ENCODE results near the gene FAM83G.
A peak's percentile ranks its signal among the peaks of the same experiment; 100 is the strongest.
"Not testable (repeated sequence)": the region's sequence is repeated elsewhere in the genome, so short reads cannot be mapped to it uniquely, and the experiment has no call there.

Gene FAM83G

DNA sequence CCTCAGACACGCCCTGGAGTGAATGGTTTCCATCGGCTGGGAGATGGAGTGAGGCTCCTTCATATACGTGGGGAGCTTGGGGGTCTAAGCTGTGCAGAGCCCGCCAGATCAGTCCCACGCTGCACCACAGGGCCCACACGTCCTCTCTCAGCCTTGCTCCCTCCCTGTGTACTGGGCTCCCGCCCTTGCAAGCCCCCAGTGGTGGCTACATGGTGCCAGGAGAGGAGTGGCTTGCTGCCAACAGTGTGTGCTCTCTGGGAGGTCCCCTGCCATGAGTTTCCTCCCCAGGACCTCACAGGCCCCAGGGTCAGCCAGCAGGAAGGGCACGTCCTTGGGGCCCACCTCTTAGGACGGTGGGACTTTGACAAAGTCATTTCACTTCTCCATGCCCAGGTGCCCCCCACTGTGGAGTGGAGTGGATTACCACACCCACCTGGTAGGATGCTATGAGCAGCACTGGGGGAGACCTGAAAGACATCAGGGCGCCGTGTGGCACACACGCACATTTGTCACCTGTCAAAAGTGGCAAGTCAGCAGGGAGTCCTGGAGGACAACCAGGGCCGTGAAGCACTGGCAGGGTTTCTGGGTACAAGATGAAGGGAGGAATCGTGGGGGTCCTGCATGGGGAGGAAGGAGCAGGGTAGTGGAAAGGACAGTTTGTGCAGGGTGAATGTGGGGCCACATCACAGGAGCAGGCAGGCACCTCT lies 38.9 kb downstream of the FAM83G start:
- DNase-seq = no peak

DNA sequence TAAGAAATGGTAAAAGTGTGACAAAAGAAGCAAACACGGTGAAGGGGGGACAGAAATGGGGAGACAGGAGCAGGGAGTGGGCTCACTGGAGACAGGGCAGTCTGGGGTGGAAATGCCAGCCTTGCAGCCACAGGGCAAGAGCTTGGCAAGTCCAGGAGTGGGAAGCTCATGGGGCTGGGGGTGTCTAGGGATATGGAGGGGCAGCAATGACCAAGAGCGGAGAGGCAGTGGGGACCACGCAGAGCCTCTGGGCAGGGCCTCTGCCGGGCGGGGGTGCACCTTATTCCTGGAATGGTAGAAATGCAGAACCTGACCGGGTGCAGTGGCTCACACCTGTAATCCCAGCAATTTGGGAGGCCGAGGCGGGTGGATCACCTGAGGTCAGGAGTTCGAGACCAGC lies 40.0 kb downstream of the FAM83G start:
- no peak for DNase-seq

DNA sequence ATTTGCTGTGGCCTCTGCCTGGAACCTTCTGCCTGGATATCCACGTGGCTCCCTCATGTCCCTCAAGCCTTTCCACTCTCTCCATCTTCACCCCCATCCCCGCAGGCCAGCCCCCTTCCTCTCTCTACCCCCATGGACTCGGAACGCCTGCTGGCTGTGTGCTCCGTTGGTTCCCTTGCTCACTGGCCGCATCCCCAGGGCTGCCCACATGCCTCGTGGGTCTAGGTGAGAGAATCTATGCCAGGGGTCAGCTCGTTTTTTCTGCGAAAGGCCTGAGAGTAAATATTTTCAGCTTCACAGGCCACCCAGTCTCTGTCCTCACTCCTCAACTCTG lies 40.6 kb downstream of the FAM83G start:
- no peak for DNase-seq

DNA sequence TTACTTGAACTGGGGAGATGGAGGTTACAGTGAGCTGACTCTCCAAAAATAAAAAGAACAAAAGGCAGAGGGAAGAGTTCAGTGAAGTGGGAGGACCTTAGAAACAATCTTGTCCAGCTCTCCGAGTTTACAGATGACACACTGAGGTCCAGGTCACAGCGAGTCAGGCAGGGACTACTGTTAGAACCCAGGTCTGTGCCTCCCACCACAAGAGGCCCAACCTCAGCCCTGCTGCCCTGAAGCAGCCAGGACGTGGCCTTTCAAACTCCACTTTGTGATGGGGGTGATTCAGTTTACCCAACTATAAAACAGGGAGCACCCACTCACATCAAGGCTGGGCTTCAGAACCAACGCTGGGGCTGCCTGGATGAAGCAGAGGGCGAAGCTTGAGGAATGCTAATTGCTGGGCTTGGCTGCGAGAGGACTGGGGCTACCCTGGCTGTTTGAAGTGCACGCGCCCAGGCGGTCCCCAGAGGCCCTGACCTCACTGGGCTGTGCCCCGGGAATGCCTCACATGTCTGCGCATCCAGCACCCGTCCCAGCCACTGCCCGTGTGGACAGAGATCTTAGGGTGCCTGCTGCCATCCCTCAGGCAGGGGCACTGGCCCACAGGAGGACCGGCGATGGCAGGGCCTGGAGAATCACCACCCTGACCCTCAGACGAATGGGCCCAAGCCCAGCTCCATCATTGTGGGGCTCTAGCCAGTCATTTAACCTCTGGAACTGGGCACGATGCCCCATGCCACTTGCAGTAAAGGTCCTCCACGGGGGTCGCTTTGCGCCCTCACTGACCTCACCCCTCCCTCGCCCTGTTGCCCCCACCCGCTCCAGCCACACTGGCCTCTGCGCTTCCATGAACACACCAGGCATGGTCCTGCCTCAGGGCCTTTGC lies 41.2 kb downstream of the FAM83G start:
- no peak for DNase-seq

DNA sequence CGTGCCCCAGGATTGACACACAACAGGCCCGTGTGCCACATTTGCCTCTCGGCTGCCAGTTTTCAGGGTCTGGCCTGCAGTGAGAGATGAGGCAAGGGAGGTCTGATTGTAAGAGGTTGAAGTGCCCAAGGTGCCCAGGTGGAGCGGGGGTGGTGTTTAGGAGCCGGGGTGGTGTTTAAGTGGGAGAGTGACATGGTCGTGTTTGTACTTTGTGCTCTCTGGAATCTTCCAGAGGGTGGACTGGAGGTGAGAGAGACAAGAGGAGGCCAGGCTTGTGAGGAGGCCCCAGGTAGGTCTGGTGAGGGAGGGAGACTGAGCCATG lies 42.1 kb downstream of the FAM83G start:
- DNase-seq = no peak

DNA sequence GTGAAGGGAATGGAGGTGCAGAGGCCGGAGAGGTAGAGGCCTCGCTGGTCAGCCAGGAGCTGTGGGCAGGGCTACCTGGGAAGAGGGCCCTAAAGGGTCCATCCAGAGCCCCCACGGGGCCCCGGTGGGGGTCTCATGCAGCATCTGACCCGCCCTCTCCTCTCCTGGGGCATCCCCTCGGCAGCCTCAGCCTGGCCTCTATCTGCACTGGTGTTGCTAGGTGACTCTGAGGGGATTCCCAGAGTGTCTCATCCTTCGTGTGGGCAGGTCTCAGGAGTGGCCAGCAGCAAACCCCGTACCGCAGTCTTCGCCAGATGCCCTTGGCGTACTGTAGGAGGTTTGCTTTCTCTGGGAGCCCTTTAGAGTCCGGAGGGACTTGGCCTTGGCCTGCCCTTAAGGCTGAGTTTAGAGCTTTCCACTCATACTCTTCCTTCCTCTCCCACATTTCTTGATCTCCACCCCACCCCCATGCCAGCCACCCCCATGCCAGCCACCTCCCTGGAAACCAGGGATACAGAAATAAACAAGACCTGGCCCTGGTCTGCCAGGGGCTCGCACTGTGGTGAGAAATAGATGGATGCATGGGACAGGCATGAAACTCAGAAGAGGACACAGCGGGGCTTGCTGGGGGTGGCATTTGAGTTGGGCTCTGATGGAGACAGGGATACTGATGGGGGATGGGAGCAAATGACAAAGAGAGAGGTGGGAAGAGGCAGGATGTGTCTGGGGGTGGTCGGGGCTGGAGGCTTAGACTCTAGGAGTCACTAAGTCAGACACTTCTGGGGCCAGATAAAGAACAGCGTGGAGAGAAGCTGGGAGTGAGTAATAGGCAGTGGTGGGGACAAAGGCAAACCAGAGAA lies 42.7 kb downstream of the FAM83G start:
- no peak for DNase-seq

DNA sequence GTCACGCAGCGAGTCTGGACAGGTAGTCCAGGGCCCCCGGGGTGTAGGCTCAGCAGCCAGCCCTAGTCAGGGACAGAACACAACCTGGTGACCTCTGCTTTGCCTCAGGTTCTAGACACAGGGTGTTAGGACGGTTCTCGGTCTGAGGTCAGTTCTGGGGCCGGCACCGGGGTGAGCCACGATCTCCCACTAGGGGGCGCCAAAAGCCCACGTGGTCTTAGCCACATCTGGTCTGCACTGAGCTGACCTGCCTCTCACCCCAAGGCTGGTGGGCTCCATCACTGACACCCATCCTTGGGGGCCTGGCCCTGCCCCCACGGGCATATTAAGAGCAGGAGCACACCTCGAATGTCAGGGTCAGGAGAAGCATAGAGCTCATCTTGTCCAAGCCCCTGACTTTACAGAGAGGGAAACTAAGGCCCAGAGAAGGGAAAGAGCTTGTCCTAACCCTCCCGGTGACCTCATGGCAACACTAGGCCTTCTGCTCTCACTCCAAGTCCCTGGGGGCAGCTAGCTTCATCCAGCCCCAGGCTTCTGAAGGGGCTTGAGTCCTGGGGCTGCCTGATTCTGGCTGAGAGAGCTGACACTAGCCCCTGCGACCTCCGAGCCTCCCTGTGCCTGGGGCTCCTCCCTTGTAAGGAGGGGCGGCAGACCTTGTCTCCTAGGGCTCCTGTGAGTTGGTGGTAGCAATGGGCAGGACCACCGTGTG lies 43.6 kb downstream of the FAM83G start:
- DNase-seq = peak in 1 of 2 donors; percentile 48

DNA sequence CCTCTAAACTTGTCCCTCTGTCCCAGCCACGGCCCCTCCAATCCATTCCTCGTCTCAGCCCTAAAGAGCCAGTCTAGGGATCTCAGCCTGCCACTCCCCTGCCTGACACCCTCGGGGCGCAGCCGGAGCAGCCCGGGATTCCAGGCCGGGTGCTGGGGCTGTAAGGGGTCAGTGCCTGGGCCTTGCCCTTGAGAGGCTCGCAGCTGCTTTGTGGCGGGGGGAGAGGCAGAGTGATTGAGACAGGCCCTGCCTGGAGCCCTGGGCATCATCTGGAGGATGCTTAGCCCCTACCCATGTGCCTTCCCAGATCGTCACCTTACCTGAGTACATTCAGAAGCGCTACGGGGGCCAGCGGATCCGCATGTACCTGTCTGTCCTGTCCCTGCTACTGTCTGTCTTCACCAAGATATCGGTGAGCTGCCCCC lies 44.3 kb downstream of the FAM83G start:
- no peak for DNase-seq

DNA sequence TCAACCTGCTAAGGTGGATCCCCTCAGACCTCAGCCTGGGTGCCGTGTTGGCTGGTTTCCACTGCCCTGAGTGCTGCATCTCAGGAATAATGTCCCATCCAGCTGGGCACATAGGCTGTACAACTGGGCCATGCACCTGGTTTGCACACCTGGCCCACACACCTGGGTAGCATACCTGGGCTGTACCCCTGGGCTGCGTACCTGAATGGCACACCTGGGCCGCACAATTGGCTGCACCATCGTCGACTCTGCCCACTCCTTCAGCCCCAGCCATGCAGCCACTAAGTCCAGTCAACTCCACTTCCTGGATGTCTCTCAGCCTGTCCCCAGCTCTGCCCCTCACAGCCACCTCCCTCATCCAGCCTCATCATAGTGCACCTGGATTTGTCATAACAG lies 44.7 kb downstream of the FAM83G start:
- DNase-seq = no peak

DNA sequence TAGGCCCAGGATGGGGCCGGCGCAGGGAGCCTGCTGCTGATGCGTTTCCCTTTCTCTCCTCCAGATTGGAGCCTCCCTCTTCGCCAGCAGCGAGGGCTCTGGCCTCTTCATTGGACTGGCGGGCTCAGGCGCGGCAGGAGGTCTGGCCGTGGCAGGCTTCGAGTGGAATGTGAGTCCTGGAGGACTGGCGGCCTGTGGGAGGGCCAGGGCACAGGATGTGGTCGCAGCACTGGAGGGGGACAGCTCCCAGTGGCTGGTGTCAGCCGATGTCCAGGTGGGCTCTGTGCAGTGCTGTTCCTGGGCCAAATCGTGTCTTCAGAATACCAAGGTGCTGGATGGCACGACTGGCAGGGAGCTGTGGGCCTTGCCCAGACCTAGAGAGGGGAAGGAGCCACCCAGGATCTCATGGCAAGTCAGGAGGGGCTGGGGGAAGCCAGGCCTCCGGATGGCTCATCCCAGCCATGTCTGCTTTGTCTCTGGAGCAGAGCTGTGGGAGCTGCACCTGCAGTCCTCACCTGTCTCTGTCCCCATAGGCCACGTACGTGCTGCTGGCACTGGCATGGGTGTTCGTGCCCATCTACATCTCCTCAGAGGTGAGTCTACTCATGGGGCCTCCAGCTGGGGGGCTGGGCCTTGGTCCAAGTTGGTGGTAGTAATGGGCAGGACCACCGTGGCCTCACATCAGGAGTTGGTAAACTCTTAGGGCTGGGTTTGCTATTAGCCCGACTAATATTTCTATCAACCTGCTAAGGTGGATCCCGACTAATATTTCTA lies 45.3 kb downstream of the FAM83G start:
- DNase-seq = no peak

DNA sequence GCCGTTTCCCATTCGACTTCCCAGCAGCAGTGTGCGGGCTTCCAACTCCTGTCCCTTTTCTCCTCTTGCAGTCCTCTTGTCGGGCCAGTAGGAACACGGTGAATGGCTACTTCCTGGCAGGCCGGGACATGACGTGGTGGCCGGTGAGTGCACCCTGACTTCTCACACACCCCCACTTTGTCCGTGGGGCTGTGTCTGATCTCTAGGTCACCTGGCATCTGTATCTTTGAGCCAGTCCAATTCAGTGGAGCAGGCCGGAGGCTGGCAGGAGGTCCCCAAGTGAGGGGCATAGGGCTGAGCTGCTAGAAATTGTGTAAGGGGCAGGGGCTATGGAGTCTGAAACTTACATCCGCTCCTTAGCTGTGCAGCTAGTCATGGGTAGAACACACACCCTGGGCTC lies 46.0 kb downstream of the FAM83G start:
- DNase-seq = no peak

DNA sequence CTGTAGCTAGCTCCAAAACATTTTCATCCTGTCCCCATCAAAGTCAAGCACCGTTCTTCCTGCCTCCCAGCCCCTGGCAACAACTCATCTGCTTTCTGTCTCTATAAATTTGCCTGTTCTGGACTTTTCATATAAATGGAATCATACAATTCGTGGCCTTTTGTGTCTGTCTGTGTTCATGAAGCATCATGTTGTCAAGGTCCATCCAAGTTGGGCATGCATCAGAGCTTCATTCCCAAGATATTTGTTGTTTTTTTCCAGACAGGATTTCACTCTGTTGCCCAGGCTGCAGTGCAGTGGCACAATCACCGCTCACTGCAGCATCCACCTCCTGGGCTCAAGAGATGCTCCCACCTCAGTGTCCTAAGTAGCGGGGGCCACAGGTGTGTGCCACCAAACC lies 46.7 kb downstream of the FAM83G start:
- no peak for DNase-seq

DNA sequence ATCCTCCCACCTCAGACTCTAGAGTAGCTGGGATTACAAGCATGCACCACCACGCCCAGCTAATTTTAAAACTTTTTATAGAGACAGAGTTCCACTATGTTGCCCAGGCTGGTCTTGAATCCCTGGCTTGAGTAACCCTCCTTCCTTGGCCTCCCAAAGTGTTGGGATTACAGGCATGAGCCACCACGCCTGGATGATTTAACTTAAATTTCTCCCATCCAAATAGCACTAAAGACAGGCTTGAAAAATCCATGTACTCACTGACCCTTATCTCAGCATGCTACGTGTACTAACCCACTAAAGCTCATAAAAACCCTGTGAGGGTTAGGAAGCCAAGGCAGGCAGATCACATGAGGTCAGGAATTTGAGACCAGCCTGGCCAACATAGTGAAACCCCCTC lies 48.0 kb downstream of the FAM83G start:
- DNase-seq = no peak

DNA sequence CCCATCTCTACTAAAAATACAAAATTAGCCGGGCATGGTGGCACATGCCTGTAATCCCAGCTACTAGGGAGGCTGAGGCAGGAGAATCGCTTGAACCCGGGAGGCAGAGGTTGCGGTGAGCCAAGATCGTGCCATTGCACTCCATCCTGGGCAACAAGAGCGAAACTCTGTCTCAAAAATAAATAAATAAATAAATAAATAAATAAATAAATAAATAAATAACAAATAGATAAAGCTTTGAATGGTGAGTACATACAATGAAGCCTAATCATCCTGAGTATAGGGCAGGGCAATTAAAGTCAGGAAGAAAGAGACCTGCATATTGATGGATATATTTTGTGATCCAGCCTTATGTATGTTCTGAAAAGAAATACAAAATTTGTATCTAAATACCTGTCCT lies 48.5 kb downstream of the FAM83G start:
- not testable (repeated sequence) for DNase-seq

DNA sequence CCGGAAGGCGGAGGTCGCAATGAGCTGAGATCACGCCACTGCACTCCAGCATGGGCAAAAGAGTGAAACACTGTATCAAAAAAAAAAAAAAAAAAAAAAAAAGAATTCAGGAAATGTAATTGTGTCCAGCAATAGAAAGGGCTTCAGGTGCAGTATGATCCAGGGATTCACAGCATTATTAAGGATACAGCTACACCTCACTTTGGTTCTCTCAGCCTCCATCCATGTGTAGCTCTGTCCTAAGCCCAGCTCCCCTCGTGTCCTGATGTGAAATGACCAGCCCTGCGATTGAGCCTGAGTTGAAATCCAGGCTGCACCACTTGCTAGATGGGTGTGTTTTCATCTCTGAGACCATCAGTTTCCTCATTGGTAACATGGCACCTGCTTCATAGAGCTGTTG lies 49.6 kb downstream of the FAM83G start:
- no peak for DNase-seq

DNA sequence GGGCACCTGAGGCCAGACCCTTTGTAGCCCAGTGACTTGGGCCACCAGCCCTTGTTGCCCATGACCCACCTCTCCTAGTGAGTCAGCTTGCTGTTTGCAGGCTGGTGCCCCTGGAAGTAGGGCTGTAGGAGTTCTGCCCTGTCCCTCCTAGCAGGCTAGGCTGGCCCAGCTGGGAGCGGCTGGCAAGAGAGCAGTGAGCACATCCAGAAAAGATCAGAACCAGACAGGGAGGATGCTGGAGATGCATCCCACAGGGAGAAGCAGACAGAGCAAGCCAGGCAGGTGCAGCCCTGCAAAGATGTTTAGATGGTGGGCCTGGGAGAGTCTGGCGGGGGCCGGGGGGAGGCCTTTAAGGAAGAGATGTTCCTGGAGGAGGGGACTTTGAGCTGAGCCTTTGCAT lies 50.2 kb downstream of the FAM83G start:
- no peak for DNase-seq

DNA sequence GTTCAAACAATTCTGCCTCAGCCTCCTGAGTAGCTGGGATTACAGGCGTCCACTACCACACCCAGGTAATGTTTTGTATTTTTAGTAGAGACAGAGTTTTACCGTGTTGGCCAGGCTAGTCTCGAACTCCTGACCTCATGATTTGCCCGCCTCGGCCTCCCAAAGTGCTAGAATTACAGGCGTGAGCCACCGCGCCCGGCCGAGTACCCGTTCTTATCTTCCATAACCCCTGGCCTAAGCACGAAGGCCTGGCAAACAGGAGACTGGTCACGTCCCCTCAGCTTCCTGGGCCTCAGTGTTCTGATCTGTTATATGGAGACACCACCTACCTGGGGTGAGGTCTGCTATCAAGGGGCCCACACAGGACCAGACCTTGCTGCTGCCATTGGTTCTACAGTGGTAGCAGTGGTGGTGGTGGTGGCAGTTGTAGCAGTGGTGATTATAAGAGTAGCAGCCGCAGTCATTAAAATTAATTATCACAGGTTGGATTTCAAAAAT lies 51.3 kb downstream of the FAM83G start:
- DNase-seq = no peak

DNA sequence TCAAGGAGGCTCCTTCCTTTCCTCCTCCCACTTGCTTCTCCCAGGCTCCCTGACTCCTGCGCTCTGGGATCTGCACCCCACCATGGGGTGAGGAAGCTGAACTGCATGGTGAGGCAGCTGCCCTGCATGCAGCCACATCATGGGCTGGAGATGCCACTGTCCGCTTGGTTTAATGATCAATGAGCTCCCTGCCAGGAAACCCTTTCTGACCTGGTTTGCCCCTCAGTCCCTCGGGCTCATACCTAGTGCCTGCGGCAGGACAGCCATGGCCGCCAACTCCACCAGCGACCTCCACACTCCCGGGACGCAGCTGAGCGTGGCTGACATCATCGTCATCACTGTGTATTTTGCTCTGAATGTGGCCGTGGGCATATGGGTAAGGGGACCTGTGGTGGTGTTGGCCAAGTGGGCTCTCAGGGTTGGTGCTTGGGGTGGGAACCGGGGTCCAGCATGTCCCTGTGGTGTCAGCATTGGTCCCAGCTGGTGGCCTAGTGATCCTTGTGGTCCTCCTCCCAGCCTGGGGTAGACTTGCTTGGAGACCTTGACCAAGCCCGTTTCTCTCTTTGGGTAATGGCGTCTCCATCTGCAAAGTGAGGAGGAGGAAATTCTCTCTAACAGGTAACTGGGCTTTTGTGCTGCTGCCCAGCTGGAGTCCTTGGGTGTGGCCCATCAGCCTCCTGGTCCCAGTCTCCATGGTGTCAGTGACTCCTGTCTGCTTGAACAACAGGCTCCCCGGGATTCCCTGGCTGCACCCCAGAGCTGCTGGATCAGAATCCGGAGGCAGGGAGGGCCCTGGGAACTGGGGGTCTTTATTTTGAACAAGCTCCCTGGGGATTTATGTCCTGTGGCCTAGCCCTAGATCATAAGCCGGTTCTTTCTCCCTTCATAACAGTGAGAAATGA lies 52.4 kb downstream of the FAM83G start, which contains the start of gene SLC5A10:
TSS of gene SLC5A10 (plus strand) at position 225 of the 902 bp plus-strand sequence. CDS start at position 266, 41 bp downstream.
- no peak for DNase-seq

DNA sequence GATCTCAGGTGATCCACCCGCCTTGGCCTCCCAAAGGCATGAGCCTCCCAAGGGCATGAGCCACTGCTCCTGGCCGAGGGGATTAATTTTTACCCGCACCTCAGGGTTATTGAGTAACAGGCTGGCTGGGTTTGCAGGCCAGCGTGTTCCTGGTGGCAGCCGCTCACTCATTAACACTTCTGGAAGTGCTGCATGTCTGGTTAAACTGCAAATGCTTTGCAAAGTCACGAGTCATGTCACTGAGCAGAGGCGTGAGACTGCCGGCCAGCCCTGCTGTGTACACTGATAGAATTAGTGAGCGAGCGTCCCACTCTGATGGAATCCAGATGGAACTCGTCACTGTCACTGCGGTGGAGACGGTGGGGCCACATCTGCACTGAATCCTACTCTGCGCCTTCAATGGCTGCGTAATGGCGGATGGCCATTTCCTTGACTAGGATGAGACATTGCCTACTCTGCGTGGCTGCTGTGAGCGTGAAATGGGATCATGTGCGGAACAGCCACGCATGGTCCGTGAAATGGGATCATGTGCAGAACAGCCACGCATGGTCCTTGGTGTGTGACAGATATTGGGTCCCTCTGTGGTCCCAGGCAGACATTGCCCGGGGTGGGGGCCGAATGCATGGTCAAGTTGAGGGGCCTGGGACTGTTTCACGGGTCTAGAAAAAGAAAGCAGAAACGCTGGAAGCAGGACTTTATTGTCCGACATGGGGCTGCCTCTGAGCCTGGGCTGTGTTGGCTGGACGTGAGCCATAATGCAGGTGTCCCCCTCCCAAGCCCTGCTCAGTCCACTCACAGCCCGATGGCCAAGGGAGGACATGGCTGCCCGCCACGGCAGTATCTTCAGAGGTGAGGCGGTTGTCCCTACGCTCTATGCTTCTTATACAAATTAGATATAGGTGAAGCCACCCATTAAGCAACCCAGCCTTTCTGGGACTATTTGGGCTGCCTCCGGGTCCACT lies 53.3 kb downstream of the FAM83G start:
- no peak for DNase-seq
